GM23338 (cell line): Measurements from ENCODE around the gene U2SURP.
"Not testable (repeated sequence)": the region's sequence is repeated elsewhere in the genome, so short reads cannot be mapped to it uniquely, and the experiment has no call there.

Source experiments
- CREB1 ChIP-seq: fragments of 250-450 bp; sonication (Bioruptor Pico); IDR thresholded peaks from 2 replicates; pipeline ENCODE4 v1.5.0; 2020; ENCODE audit warnings: low read depth, mild to moderate bottlenecking, moderate library complexity
- CTCF ChIP-seq, 2 experiments: fragments of 200-600 bp in 1 of 2; sonication (generic) in 1 of 2; conservative IDR thresholded peaks; 2 replicates each; pipeline versions ENCODE4 v1.5.1 to v1.6.1; 2016 to 2017; ENCODE audit warnings: antibody characterized with exemption in 2 of 2, low read depth in 2 of 2, mild to moderate bottlenecking in 2 of 2, moderate library complexity in 1 of 2
- EZH2 ChIP-seq: fragments of 200-600 bp; sonication (generic); IDR thresholded peaks from one replicate; pipeline ENCODE4 v1.8.0; 2017; ENCODE audit warnings: antibody characterized with exemption, mild to moderate bottlenecking, low read depth; ENCODE audit not compliant: unreplicated experiment
- EZH2phosphoT487 ChIP-seq: fragments of 200-600 bp; sonication (generic); IDR thresholded peaks from one replicate; pipeline ENCODE4 v1.8.1; 2018; ENCODE audit warnings: antibody characterized with exemption; ENCODE audit not compliant: unreplicated experiment
- NANOG ChIP-seq: IDR thresholded peaks from 2 replicates; pipeline ENCODE4 v1.6.1; 2016; ENCODE audit warnings: antibody characterized with exemption, borderline replicate concordance
- POLR2AphosphoS5 ChIP-seq: IDR thresholded peaks from 2 replicates; pipeline ENCODE4 v1.6.1; 2016; ENCODE audit warnings: antibody characterized with exemption, low read depth
- REST ChIP-seq: IDR thresholded peaks from one replicate; pipeline ENCODE4 v1.6.1; 2018; ENCODE audit warnings: antibody characterized with exemption; ENCODE audit not compliant: unreplicated experiment
- ZNF331 ChIP-seq: fragments of 250-450 bp; sonication (Bioruptor Pico); IDR thresholded peaks from 2 replicates; pipeline ENCODE4 v1.5.0; 2020; ENCODE audit warnings: low read depth, mild to moderate bottlenecking, moderate library complexity

- TF ChIP-seq CREB1 (CRISPR knock-in tag); EZH2; CTCF (conservative IDR thresholded peaks at IDR 0.05; ENCODE audit: low read depth in 2 of 2); EZH2phosphoT487; REST; POLR2AphosphoS5; ZNF331 (CRISPR knock-in tag); NANOG: not testable (repeated sequence)
These were observed 44.7 kb downstream of the U2SURP start for GRCh38 chr3:143046075-143046474.
